Aortic smooth muscle cell (primary cell): ENCODE data around the gene ARL1. TPM values are rescaled to one million over a fixed set of nuclear protein-coding genes. Genes with fewer than 3 reads are reported as not detected.

Source experiments
- total RNA-seq: library from RNA; depleted of rRNA; stranded (reverse); fragments of >200 nt; gene quantifications from 2 replicates; pipeline ENCODE4 v1.2.3, GENCODE V29; 2014

ARL1 gene
- 111 and 160 TPM in 2 replicates for total RNA-seq

DNA sequence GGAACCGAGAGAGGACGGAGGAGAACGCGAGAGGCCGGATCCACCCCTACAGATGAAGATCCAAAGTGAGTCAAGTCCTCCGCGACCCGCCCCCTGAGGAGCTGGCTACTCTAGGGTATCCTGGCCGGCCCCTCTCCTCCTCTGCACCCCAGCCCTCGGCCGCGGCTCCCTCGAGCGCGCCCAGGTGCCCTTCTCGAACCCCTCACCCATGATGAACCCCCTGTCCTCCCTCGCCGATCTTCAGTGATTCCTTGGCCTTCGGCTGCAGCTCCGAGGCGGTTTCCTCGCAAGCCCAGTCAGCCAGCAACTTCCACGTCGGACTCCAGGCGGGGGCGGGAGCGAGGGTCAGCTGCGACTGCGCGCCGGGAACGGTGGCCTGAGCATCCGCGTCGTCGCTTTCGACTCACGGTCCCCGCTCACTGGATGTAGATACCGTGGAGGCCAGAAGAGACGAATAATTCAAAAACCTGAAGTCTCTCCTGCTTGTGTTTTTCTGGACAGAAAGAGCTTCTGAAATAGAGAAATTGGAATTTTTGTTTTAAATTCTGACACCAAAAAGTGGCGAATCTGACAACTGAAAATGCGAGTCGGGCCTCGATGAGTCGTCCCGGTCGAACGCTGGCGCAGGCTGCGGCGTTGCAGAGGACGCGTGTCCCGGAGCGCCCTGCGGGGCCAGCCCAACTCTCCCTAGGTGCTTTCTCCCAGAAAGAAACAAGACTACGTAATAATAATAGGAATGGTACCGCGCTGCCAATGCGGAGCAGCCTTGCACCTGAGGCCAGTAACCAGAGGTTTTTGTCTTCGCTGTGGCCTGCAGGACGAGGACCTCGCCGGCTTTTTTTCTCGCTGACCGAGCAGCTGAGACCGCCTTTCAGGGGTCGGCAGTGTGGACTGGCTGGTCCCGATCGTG is at the start of gene ARL1:
Gene ARL1 (minus strand): TSS at position 337 of the 910 bp plus-strand sequence. CDS start 127 bp downstream, at position 210.

Other genes with a start within 250 kb of the ARL1 start
- gene SLC5A8, start 197.5 kb downstream of the ARL1 start, total RNA-seq, result not detected in 2 replicates
- gene UTP20, start 127.7 kb downstream of the ARL1 start, total RNA-seq, result 11.4 and 11.8 TPM in 2 replicates
- gene SPIC, start 67.6 kb upstream of the ARL1 start, total RNA-seq, result not detected in 2 replicates
- not detected in 2 replicates for gene MYBPC1, start 187.2 kb upstream of the ARL1 start, total RNA-seq